MCF 10A (cell line): ENCODE results near the gene DNAJC16. TPM values are rescaled to one million over a fixed set of nuclear protein-coding genes. Genes with fewer than 3 reads are reported as not detected.

Experiments
- BruUV-seq: library from RNA; stranded (reverse); fragments of 400-500 nt; replicated peaks from 2 replicates; lab custom pipeline; 2021; lab: Mats Ljungman, UMichigan
- CTCF ChIA-PET: fragments of 300-600 bp; sonication (Branson Sonifier 250); formaldehyde crosslinking; extraction: SDS; loops from one replicate; lab custom pipeline; 2021; ENCODE audit warnings: antibody characterized with exemption, inconsistent platforms; lab: Yijun Ruan, JAX
- POLR2A ChIA-PET: fragments of 300-600, 350-650 bp; sonication (Branson Sonifier 250); formaldehyde crosslinking; extraction: SDS; loops from one replicate; lab custom pipeline; 2020; ENCODE audit warnings: antibody characterized with exemption, inconsistent platforms; lab: Yijun Ruan, JAX
- DNase-seq: peaks from one replicate; pipeline ENCODE4 v3.0.0-alpha.2; 2018; ENCODE audit not compliant: unreplicated experiment
- H3K27ac Mint-ChIP-seq: one replicate; pipeline ENCODE4 v1.8.0; 2022; ENCODE audit warnings: mild to moderate bottlenecking, low read depth, mixed read lengths; ENCODE audit not compliant: unreplicated experiment
- H3K27me3 Mint-ChIP-seq: one replicate; pipeline ENCODE4 v1.8.0; 2022; ENCODE audit warnings: mixed read lengths; ENCODE audit not compliant: insufficient read depth, unreplicated experiment
- H3K36me3 Mint-ChIP-seq: one replicate; pipeline ENCODE4 v1.8.0; 2022; ENCODE audit warnings: mild to moderate bottlenecking, moderate library complexity, mixed read lengths; ENCODE audit not compliant: insufficient read depth, unreplicated experiment
- H3K4me1 Mint-ChIP-seq: one replicate; pipeline ENCODE4 v1.8.0; 2022; ENCODE audit warnings: mixed read lengths; ENCODE audit not compliant: insufficient read depth, unreplicated experiment
- H3K4me3 Mint-ChIP-seq: one replicate; pipeline ENCODE4 v1.8.0; 2022; ENCODE audit warnings: mild to moderate bottlenecking, moderate library complexity, mixed read lengths; ENCODE audit not compliant: unreplicated experiment
- H3K9me3 Mint-ChIP-seq: one replicate; pipeline ENCODE4 v1.8.0; 2022; ENCODE audit warnings: mixed read lengths; ENCODE audit not compliant: unreplicated experiment
- CTCF ChIP-seq: fragments of 200-600 bp; IDR thresholded peaks from one replicate; pipeline ENCODE4 v1.8.0; 2022; ENCODE audit warnings: antibody characterized with exemption, mild to moderate bottlenecking; ENCODE audit not compliant: unreplicated experiment
- intact Hi-C: fragments of 100-400 bp; cut with micrococcal nuclease; formaldehyde crosslinking; loops from 2 replicates; pipeline ENCODE4 v1.14.1; 2022
- total RNA-seq: library from RNA; stranded (reverse); gene quantifications from 2 replicates; pipeline ENCODE4 v1.2.3, GENCODE V29; 2022

DNAJC16 gene
- total RNA-seq, 1 experiment from 2014 or later: 17.2 TPM

DNA sequence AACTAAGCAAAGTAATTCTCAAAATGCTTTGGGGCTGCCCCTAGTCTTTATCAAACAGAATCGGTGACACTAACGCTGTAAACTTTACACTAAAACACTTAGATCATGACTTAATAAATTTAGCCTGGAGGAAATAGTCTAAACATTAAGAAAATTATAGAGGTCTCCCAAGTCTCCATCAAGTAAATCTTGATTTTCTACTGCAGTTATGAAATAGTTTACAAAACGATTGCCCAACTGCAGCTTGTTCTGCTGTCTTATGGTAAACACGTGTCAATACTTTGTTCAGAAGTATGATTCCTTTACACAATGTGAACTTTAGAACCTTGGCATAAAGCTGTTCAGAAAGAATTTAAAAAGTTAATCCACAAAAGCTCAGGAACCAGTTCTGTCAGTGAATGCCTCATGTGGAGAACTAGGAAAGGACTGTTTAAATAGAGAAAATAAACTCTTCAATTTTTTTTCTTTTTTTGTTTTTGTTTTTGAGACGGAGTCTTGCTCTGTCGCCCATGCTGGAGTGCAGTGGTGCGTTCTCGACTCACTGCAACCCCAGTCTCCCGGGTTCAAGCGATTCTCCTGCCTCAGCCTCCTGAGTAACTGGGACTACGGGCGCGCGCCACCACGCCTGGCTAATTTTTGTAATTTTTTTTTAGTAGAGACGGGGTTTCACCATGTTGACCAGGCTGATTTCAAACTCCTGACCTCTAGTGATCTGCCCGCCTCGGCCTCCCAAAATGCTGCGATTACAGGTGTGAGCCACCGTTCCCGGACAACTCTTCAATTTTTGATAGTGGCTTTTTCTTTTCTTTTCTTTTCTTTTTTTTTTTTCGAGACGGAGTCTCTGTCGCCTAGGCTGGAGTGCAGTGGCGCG, 92.2 kb downstream of the DNAJC16 start:
- Mint-ChIP-seq H3K4me1 (peaks cover 38% of the 10 kb centered on the region), H3K27me3 (no peaks in the 10 kb centered on the region), H3K4me3 (peak overlapping the region; percentile 75), H3K27ac (peak overlapping the region; percentile 78), H3K9me3 (no peaks in the 10 kb centered on the region), H3K36me3 (peaks cover 18% of the 10 kb centered on the region)
- intact Hi-C loops: loop anchor here (1.0 to 5.0 kb wide), 2 partner anchors 83 to 93 kb away; partner anchors contain the start of gene DNAJC16
- ChIA-PET CTCF (interaction anchor here (1.4 to 1.6 kb wide), 2 partner anchors 61 to 122 kb away, joined by 3 to 6 read pairs; no protein-coding TSS in a partner anchor), POLR2A (interaction anchor here (0.6 to 6.8 kb wide), 36 partner anchors 9 to 1820 kb away, joined by 3 to 78 read pairs (median 5); partner anchors contain the start of genes CASP9, DNAJC16, RCC2 and SPEN)
- TF ChIP-seq CTCF: no peak
- BruUV-seq: TSS peak; percentile 54
- peak; percentile 63 for DNase-seq

DNA sequence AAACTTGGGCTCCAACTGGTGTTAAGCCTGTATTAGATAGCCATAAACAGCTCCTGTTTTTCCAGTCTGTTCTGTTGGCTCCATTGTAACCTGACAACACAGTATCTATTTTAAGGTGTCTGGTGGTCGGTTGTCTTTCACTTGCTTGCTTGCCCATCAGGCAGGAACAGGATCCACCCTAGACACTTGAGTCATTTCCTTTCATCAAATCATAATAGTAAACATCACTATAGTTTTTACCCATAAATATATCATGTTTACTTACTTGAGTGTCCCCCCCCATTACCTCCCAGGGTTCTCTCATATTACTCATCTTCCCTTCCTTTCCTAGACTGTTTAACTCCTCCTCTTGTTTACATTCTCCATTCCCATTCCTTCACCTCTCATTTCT, 93.5 kb downstream of the DNAJC16 start:
- peak overlapping the region; percentile 54 for H3K27ac Mint-ChIP-seq
- POLR2A ChIA-PET: interaction anchor here (0.5 to 6.8 kb wide), 6 partner anchors 10 to 214 kb away, joined by 3 to 78 read pairs (median 5); no protein-coding TSS in a partner anchor
- H3K4me1 Mint-ChIP-seq: peaks cover 43% of the 10 kb centered on the region
- DNase-seq: peak; percentile 45
- H3K9me3 Mint-ChIP-seq: no peaks in the 10 kb centered on the region
- BruUV-seq: no TSS peak
- intact Hi-C loops: no loop called here
- H3K27me3 Mint-ChIP-seq: no peaks in the 10 kb centered on the region
- no peak for TF ChIP-seq CTCF
- peak overlapping the region; percentile 52 for H3K4me3 Mint-ChIP-seq
- H3K36me3 Mint-ChIP-seq: peaks cover 18% of the 10 kb centered on the region
- CTCF ChIA-PET: interaction anchor here (0.7 kb wide), 1 partner anchor 83 kb away, joined by 3 read pairs; no protein-coding TSS in a partner anchor

DNA sequence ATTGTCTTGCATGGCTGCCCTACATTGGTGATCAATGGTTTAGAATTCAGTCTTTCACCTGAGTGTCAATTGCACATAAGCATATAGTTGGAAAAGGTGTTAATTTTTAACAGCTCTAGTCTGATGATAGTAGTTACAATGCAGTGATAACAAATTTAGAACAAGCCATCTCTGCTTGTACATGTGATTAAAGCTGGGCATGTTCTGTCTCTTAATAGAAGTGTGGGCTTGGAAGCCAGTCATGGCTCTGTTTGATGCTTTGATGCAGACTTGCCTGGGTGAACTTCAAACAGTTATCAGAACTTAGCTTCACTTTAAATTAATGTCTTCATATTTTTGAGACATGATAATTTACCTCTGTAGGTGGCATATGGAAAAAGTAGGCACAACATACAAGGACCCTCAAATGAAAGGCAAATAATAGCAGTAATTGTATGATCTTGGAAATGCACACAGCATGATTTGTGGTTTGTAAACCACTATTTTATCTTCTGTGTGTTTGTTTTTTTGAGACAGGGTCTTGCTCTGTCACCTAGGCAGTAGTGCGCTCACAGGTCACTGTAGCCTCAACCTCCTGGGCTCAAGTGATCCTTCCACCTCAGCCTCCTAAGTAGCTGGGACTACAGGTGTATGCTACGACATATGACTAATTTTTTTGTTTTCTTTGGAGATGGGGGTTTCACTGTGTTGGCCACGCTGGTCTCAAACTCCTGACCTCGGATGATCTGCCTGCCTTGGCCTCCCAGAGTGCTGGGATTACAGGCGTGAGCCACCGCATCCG, 94.4 kb downstream of the DNAJC16 start:
- CTCF ChIA-PET: interaction anchor here (0.7 kb wide), 1 partner anchor 84 kb away, joined by 3 read pairs; no protein-coding TSS in a partner anchor
- TF ChIP-seq CTCF: no peak
- Mint-ChIP-seq H3K27me3 (no peaks in the 10 kb centered on the region), H3K9me3 (no peaks in the 10 kb centered on the region), H3K4me1 (peaks cover 42% of the 10 kb centered on the region), H3K4me3 (no peak overlapping the region), H3K27ac (no peak overlapping the region), H3K36me3 (peaks cover 24% of the 10 kb centered on the region)
- BruUV-seq: no TSS peak
- intact Hi-C loops: no loop called here
- DNase-seq: no peak
- POLR2A ChIA-PET: interaction anchor here (0.6 to 1.3 kb wide), 8 partner anchors 9 to 108 kb away, joined by 3 to 5 read pairs (median 3); no protein-coding TSS in a partner anchor
